ENCODE data around the gene TRIM13. TPM values are rescaled to one million over a fixed set of nuclear protein-coding genes. Genes with fewer than 3 reads are reported as not detected.
A peak's percentile ranks its signal among the peaks of the same experiment; 100 is the strongest.

TRIM13 gene
- total RNA-seq, 2 donors from 2014 or later, result 4.6 to 11.2 TPM

DNA sequence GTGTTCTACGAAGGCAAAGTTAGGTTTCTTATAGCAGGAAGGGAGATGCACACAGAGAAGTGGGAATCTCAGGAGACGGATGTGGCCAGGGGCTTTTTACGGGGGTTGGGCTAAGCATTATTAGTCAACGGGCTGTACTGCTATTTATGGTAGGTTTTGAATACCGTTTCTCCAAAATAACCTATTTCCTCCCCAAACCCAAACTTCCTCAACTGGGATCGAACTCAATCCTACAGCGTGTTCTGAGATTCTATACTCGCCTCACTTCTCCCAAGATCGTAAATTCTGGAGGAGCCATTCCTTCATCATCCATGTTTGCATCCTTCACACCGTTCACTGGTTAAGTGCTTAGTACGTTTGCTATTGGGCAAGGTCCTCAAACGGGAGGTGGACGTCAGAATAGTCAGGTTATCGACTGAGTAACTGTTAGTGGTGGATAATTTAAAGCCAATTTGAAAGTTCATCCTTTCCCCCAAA lies 1.2 kb upstream of the TRIM13 start:
- no peak for TF ChIP-seq POLR2A (IDR thresholded peaks at IDR 0.05)
- TF ChIP-seq, protein P1, sequence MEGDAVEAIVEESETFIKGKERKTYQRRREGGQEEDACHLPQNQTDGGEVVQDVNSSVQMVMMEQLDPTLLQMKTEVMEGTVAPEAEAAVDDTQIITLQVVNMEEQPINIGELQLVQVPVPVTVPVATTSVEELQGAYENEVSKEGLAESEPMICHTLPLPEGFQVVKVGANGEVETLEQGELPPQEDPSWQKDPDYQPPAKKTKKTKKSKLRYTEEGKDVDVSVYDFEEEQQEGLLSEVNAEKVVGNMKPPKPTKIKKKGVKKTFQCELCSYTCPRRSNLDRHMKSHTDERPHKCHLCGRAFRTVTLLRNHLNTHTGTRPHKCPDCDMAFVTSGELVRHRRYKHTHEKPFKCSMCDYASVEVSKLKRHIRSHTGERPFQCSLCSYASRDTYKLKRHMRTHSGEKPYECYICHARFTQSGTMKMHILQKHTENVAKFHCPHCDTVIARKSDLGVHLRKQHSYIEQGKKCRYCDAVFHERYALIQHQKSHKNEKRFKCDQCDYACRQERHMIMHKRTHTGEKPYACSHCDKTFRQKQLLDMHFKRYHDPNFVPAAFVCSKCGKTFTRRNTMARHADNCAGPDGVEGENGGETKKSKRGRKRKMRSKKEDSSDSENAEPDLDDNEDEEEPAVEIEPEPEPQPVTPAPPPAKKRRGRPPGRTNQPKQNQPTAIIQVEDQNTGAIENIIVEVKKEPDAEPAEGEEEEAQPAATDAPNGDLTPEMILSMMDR (IDR thresholded peaks at IDR 0.05), result no peak
- intact Hi-C loops (cut with DNase I), result no loop called here
- peak in 1 of 4 donors; percentile 22 for DNase-seq
- peak overlapping the region in 1 of 2 donors; percentile 96 for H3K4me3 ChIP-seq
- H3K36me3 ChIP-seq (replicated peaks in 1 of 2; ENCODE audit: insufficient read depth in 1 of 2, low read depth in 2 of 2), result no peaks in the 10 kb centered on the region
- ATAC-seq, result no peak
- H3K9me3 ChIP-seq, result no peaks in the 10 kb centered on the region
- 44 to 57% methylated on average over 14 of the region's 14 CpGs for WGBS, 2 donors
- H3K27me3 ChIP-seq, result no peaks in the 10 kb centered on the region
- peak overlapping the region in 3 of 4 donors; percentile 97 to 100 (median 99) for H3K27ac ChIP-seq
- peaks cover 33% of the 10 kb centered on the region for H3K4me1 ChIP-seq

DNA sequence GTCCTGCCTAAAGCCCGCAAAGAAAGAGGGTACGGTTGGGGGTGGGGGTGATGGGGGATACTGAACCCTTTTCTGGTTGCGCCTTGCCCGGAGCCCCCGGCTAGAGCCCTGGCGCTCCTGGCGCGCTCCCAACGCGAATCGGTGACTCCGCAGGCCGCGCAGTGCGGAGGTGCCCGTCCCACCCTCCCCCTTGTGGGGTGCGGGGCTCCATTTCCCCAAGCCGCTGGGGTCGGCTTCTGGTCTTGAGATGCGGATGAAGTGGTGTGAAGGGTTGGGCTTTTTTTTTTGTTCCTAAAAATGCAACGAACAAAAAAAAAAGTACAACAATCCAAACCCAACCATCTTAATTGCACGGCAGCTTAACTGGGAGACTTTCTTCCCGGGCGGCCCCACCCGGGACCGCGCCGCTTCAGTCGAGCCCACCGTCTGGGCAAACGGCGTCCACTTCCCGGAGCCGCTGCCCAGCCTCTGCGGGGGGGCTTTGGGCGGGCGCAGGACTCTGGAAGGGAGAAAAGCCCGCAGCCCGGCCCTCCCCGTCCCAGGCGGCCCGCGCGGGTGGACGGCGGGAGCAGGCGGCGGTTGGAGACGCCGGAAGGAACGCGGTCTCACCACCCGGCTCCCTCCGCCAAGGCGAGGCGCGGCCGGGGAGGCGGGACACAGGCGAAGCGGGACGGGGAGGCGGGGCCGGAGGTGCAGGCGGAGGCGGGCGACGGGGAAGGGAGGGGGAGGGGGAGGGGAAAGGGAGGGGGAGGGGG lies 504 bp upstream of the TRIM13 start:
- ATAC-seq (peak; percentile 87), DNase-seq (peak; percentile 93 to 95 (median 94))
- Histone ChIP-seq H3K27ac (peak overlapping the region; percentile 84 to 100 (median 98)), H3K4me1 (peaks cover 39% of the 10 kb centered on the region), H3K27me3 (no peaks in the 10 kb centered on the region), H3K36me3 (replicated peaks in 1 of 2; ENCODE audit: insufficient read depth in 1 of 2, low read depth in 2 of 2) (no peaks in the 10 kb centered on the region), H3K9me3 (no peaks in the 10 kb centered on the region), H3K4me3 (peak overlapping the region; percentile 76 to 96)
- intact Hi-C loops (cut with DNase I), result no loop called here
- 0 to 1% methylated on average over 22 to 58 of the region's 68 CpGs for WGBS, 2 donors
- TF ChIP-seq, protein P1 (IDR thresholded peaks at IDR 0.05), result peak in 2 of 7 experiments; percentile 2 to 7
- peak; percentile 65 to 78 (median 73) for TF ChIP-seq POLR2A (IDR thresholded peaks at IDR 0.05)

DNA sequence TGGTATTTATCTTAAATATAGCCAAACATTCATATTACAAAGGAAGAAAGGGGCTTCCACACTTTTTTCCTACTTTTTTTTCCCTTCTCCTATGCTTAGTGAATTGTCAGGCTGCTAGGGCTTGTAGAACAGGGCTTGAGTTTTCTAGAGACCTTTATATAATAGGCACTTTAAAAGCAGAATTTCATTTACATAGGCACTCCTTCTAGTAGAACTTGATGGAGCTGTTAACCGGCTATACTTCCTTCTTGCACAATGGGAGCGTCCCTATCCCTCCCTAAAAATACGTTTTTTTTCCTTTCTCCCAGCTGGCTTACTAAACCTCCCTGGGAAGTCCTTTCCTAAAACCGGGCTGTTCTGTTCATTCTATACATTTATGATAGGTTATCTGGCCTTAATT lies 1.1 kb downstream of the TRIM13 start:
- 11 to 23% methylated on average over 4 of the region's 4 CpGs for WGBS, 2 donors
- no peak for TF ChIP-seq POLR2A (IDR thresholded peaks at IDR 0.05)
- TF ChIP-seq, protein P1 (IDR thresholded peaks at IDR 0.05), result no peak
- intact Hi-C loops (cut with DNase I), result no loop called here
- DNase-seq, result no peak
- Histone ChIP-seq H3K9me3 (no peaks in the 10 kb centered on the region), H3K36me3 (replicated peaks in 1 of 2; ENCODE audit: insufficient read depth in 1 of 2, low read depth in 2 of 2) (no peaks in the 10 kb centered on the region), H3K4me3 (peak overlapping the region; percentile 64 to 78), H3K27ac (peak overlapping the region in 3 of 4 donors; percentile 97 to 100 (median 99)), H3K27me3 (no peaks in the 10 kb centered on the region), H3K4me1 (peaks cover 44% of the 10 kb centered on the region)
- ATAC-seq, result no peak

DNA sequence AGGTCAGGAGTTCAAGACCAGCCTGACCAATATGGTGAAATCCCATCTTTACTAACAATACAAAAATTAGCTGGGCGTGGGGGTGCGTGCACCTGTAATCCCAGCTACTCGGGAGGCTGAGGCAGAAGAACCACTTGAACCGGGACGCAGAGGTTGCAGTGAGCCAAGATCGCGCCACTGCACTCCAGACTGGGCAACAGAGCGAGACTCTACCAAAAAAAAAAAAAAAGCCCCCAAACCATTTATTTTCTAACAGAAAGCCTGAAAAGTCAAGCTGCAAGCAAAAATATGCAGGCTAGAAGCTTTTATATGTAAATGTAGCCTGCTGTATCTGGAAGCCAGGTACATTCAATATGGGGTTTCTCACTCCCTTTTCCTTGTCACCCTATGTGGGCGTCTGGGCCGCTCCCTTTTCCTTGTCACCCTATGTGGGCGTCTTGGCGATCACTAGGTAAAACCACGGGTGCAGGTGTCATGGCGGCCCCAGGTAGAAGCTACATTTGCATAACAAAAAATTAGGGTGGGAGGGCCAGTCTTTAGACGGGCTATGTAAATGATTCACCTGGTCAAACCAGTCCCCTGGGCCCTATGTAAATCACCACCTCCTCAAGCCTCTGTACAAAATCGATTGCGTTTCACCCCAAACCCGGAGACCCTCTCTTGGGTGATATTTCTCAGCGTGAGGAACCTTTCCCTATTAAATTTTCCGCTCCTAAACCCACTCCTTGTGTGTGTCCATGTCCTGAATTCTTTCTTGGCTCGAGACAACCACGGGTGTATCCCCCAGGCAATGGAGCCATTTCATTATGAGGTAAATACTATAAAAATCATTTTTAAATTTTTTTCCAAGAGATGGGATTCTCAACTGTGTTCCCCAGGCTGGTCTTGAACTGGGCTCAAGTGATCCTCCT lies 2.1 kb downstream of the TRIM13 start:
- no peak for TF ChIP-seq POLR2A (IDR thresholded peaks at IDR 0.05)
- TF ChIP-seq, protein P1 (IDR thresholded peaks at IDR 0.05), result no peak
- Histone ChIP-seq H3K9me3 (no peaks in the 10 kb centered on the region), H3K27ac (no peak overlapping the region), H3K27me3 (no peaks in the 10 kb centered on the region), H3K4me3 (no peak overlapping the region), H3K36me3 (replicated peaks in 1 of 2; ENCODE audit: insufficient read depth in 1 of 2, low read depth in 2 of 2) (no peaks in the 10 kb centered on the region), H3K4me1 (peaks cover 44% of the 10 kb centered on the region)
- 82 to 85% methylated on average over 21 to 22 of the region's 22 CpGs for WGBS, 2 donors
- DNase-seq (no peak), ATAC-seq (no peak)
- intact Hi-C loops (cut with DNase I), result no loop called here
